HepG2 (cell line): ENCODE measurements around the gene RICTOR. TPM values are rescaled to one million over a fixed set of nuclear protein-coding genes. Genes with fewer than 3 reads are reported as not detected.

Experiments used
- DNMT3B ChIP-seq: conservative IDR thresholded peaks from 2 replicates; pipeline ENCODE4 v1.6.1; 2016; ENCODE audit warnings: missing biosample characterization, control low read depth
- DRAP1 ChIP-seq: IDR thresholded peaks from 2 replicates; pipeline ENCODE4 v1.6.1; 2016; ENCODE audit warnings: missing genetic modification reagents, missing compliant biosample characterization
- ELF3 ChIP-seq: IDR thresholded peaks from 2 replicates; pipeline ENCODE4 v1.6.1; 2016; ENCODE audit warnings: missing genetic modification reagents, missing compliant biosample characterization
- FIP1L1 ChIP-seq: fragments of 200-400 bp; formaldehyde crosslinking; IDR thresholded peaks from 2 replicates; pipeline ENCODE4 v1.6.1; 2018; ENCODE audit warnings: low read depth, mild to moderate bottlenecking, low read length, moderate library complexity, borderline replicate concordance; ENCODE audit not compliant: insufficient read depth
- GABPA ChIP-seq, 2 experiments: IDR thresholded peaks; 2 replicates each; pipeline ENCODE4 v1.6.1; 2011 to 2016; ENCODE audit warnings: low read depth in 2 of 2, low read length in 1 of 2, missing biosample characterization in 1 of 2, missing genetic modification characterization in 1 of 2
- GATAD1 ChIP-seq: IDR thresholded peaks from 2 replicates; pipeline ENCODE4 v1.6.1; 2016; ENCODE audit warnings: missing genetic modification reagents, missing compliant biosample characterization
- GFI1 ChIP-seq: sonication (generic); formaldehyde crosslinking; IDR thresholded peaks from 2 replicates; pipeline ENCODE4 v1.5.0; 2020; ENCODE audit warnings: missing genetic modification reagents, mild to moderate bottlenecking, borderline replicate concordance
- HOXA9 ChIP-seq: sonication (generic); formaldehyde crosslinking; IDR thresholded peaks from 2 replicates; pipeline ENCODE4 v1.8.1; 2022; ENCODE audit warnings: missing genetic modification reagents, mild to moderate bottlenecking, moderate library complexity, borderline replicate concordance
- KLF12 ChIP-seq: sonication (generic); formaldehyde crosslinking; IDR thresholded peaks from 2 replicates; pipeline ENCODE4 v1.4.0; 2020; ENCODE audit warnings: missing genetic modification reagents, borderline replicate concordance
- MYC ChIP-seq: sonication (generic); formaldehyde crosslinking; IDR thresholded peaks from 2 replicates; pipeline ENCODE4 v1.9.0; 2021; ENCODE audit warnings: missing genetic modification reagents, borderline replicate concordance
- PREB ChIP-seq: sonication (generic); formaldehyde crosslinking; IDR thresholded peaks from 2 replicates; pipeline ENCODE4 v1.4.0; 2020; ENCODE audit warnings: missing genetic modification reagents
- RFX1 ChIP-seq: fragments of 450-650 bp; IDR thresholded peaks from 2 replicates; pipeline ENCODE4 v1.6.1; 2017
- SALL2 ChIP-seq: sonication (generic); formaldehyde crosslinking; IDR thresholded peaks from 2 replicates; pipeline ENCODE4 v1.8.1; 2023; ENCODE audit warnings: mild to moderate bottlenecking, missing genetic modification reagents, inconsistent platforms
- SMAD1 ChIP-seq: sonication (generic); formaldehyde crosslinking; IDR thresholded peaks from 2 replicates; pipeline ENCODE4 v1.4.0; 2020; ENCODE audit warnings: missing genetic modification reagents, low read depth, mild to moderate bottlenecking, borderline replicate concordance
- SMARCE1 ChIP-seq: fragments of 450-650 bp; IDR thresholded peaks from 2 replicates; pipeline ENCODE4 v1.6.1; 2017; ENCODE audit warnings: borderline replicate concordance
- SRSF4 ChIP-seq: fragments of 200-400 bp; formaldehyde crosslinking; IDR thresholded peaks from one replicate; pipeline ENCODE4 v1.6.1; 2018; ENCODE audit warnings: mild to moderate bottlenecking, low read depth, low read length, moderate library complexity; ENCODE audit not compliant: poor library complexity, severe bottlenecking
- TARDBP ChIP-seq: sonication (generic); formaldehyde crosslinking; IDR thresholded peaks from 2 replicates; pipeline ENCODE4 v1.8.0; 2022; ENCODE audit warnings: mild to moderate bottlenecking, missing genetic modification reagents
- ZNF275 ChIP-seq: sonication (generic); formaldehyde crosslinking; IDR thresholded peaks from 2 replicates; pipeline ENCODE4 v1.8.0; 2022; ENCODE audit warnings: missing genetic modification reagents, mild to moderate bottlenecking, inconsistent platforms, borderline replicate concordance
- ZNF350 ChIP-seq: sonication (generic); formaldehyde crosslinking; IDR thresholded peaks from 2 replicates; pipeline ENCODE4 v1.4.0; 2020; ENCODE audit warnings: mild to moderate bottlenecking, low read depth, missing genetic modification reagents, borderline replicate concordance
- ZNF513 ChIP-seq: sonication (generic); formaldehyde crosslinking; conservative IDR thresholded peaks from 2 replicates; pipeline ENCODE4 v1.5.0; 2020; ENCODE audit warnings: missing genetic modification reagents
- ZNF75D ChIP-seq: sonication (generic); formaldehyde crosslinking; IDR thresholded peaks from 2 replicates; pipeline ENCODE4 v1.8.1; 2023; ENCODE audit warnings: missing genetic modification reagents, mild to moderate bottlenecking, borderline replicate concordance
- ZNF766 ChIP-seq: sonication (generic); formaldehyde crosslinking; IDR thresholded peaks from 2 replicates; pipeline ENCODE4 v1.5.0; 2020; ENCODE audit warnings: missing genetic modification reagents, borderline replicate concordance
- ZNF775 ChIP-seq: sonication (generic); formaldehyde crosslinking; IDR thresholded peaks from 2 replicates; pipeline ENCODE4 v1.4.0; 2020; ENCODE audit warnings: missing genetic modification reagents, mild to moderate bottlenecking, moderate library complexity, borderline replicate concordance
- ZNF816 ChIP-seq: sonication (generic); formaldehyde crosslinking; IDR thresholded peaks from 2 replicates; pipeline ENCODE4 v1.8.0; 2022; ENCODE audit warnings: missing genetic modification reagents, mild to moderate bottlenecking, borderline replicate concordance
- ZSCAN21 ChIP-seq: sonication (generic); formaldehyde crosslinking; IDR thresholded peaks from 2 replicates; pipeline ENCODE4 v1.8.0; 2022; ENCODE audit warnings: mild to moderate bottlenecking, missing genetic modification reagents, moderate library complexity, borderline replicate concordance
- polyA plus RNA-seq, 8 experiments: library from polyadenylated mRNA; depleted of rRNA in 3 of 8; stranded (reverse) in 7 of 8; unstranded in 1 of 8; fragments of >200 nt; fragmentation: Illumina TruSeq in 4 of 8; extraction: Trizol in 4 of 8; gene quantifications; 2 replicates each; pipeline versions ENCODE4 v1.2.1 to v1.2.3, GENCODE V29; 2011 to 2016; ENCODE audit warnings: low read depth in 4 of 8, missing spikeins in 1 of 8, mixed read lengths in 1 of 8; ENCODE audit not compliant: insufficient read depth in 1 of 8
- total RNA-seq, 5 experiments: library from RNA; depleted of rRNA; stranded (reverse); fragments of >200 nt; fragmentation: Illumina TruSeq; extraction: Trizol; gene quantifications; 2 replicates each; pipeline ENCODE4 v1.2.3, GENCODE V29; 2016; ENCODE audit warnings: low read depth in 1 of 5

Gene RICTOR
- total and polyA plus RNA-seq, 2 of the 13 experiments (the other 11 are each of a cell fraction or from before 2014, with no cell fraction given): 10.7 to 15.4 TPM

- TF ChIP-seq SMAD1 (CRISPR knock-in tag) (0 out of 2 replicates have a peak, but pooled peaks have one; percentile 60), GABPA (IDR thresholded peaks at IDR 0.05; ENCODE audit: low read depth, low read length) (peak; percentile 8; the same call in 1 of the 2 replicates), GABPA (CRISPR knock-in tag; IDR thresholded peaks at IDR 0.05; ENCODE audit: low read depth) (no peak; the same call in 1 of the 2 replicates), ZNF816 (CRISPR knock-in tag) (peak; percentile 58; the same call in 1 of the 2 replicates), ZSCAN21 (CRISPR knock-in tag) (no peak; the same call in 1 of the 2 replicates), HOXA9 (CRISPR knock-in tag) (0 out of 2 replicates have a peak, but pooled peaks have one; percentile 24), GATAD1 (CRISPR knock-in tag) (peak; percentile 75), ZNF350 (CRISPR knock-in tag) (no peak; the same call in 1 of the 2 replicates), ZNF275 (CRISPR knock-in tag) (0 out of 2 replicates have a peak, but pooled peaks have one; percentile 43), TARDBP (CRISPR knock-in tag) (peak; percentile 51; the same call in 1 of the 2 replicates), DNMT3B (CRISPR knock-in tag) (0 out of 2 replicates have a peak, but pooled peaks have one; percentile 19), DRAP1 (CRISPR knock-in tag) (no peak; the same call in 1 of the 2 replicates), SALL2 (CRISPR knock-in tag) (peak; percentile 82), ELF3 (CRISPR knock-in tag) (no peak), KLF12 (CRISPR knock-in tag) (peak; percentile 85; the same call in 1 of the 2 replicates), ZNF766 (peak; percentile 82), MYC (CRISPR knock-in tag) (peak; percentile 83), ZNF775 (CRISPR knock-in tag) (no peak), RFX1 (no peak), SMARCE1 (no peak), SRSF4 (no peak), PREB (CRISPR knock-in tag) (no peak), FIP1L1 (no peak), ZNF513 (no peak), GFI1 (no peak), ZNF75D (CRISPR knock-in tag) (no peak)
Observed at GRCh38 chr5:39074017-39074814, at the start of gene RICTOR (continued).
